ENCODE data around the gene JDP2.

Gene JDP2

GRCh38 chr14:75491376-75491978, 63.7 kb downstream of the JDP2 start:
- no peak for DNase-seq

DNA sequence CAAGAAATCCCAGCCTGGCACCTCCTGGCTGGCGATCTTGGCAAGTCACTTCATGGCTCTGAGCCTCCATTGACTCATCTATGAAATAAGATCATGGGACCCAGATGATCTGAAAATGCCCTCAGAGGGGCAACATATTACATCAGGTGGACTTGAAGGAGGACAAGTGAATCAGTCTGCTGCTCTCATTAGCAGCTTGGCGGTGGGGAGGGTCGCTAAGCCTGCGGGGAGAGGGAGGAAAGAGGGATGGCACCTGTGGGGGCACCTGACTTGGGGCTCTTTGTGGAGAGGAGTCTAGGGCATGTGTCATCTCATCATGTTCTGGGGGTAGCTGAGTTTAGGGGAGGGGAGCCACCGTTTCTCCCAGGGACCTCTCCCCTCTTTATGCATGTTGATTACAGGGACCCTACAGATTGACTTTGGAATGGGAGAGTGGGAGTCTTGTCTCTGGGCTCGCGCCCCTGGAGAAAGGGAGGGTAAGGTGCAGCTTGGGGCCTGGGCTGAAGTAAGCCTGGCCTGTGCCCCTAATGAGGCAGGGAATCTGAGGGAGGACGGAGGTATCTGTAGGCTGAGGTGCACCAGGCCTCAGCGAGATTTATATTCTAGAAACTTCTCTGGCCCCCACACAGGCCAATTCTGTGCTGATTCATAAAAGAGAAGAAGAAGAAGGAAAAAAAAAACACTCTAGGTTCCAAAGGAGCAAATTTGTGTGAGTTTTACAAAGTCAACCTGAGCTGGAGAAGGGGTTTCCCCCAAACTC, 65.2 kb downstream of the JDP2 start:
- no peak for DNase-seq

DNA sequence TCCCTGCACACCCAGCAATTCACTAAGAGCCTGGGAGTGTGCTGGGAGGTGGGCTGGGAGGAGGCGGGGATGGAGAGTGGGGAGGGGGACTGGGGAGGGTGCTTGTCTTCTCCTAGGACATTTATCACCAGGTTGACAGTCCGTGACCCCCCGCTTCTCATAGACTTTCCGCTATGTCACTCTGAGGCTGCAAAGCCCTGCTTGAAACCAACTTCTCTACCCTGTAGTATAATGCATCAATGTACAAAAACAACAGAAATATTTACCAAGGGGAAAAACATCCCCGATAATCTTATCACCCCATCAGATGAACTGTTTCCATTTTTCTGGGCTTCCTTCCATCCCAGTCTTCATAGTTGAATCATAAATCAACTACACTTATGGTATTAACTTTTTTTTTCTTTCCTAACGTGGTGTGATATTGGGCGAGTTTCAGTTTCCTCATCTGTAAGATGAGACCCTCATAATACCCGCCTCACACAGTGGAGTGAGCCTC, 65.8 kb downstream of the JDP2 start:
- DNase-seq: no peak

DNA sequence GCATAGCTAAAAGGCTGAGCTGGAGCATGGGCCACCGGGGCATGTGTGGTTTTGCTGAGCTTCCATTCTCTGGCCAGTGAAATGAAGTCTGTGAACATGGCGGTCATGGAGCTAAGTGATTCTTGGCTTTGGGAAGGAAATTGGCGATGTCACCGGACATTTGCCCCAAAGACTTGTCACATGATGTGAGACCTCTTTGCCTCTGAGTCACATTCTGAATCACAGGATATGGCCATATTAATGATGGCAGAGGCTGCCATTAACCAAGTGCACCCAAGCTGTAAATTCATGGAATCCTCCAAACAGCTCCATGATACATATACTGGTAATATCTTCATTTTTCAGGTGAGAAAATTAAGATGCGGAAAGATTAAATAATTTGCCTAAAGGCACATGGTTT, 67.1 kb downstream of the JDP2 start:
- no peak for DNase-seq

DNA sequence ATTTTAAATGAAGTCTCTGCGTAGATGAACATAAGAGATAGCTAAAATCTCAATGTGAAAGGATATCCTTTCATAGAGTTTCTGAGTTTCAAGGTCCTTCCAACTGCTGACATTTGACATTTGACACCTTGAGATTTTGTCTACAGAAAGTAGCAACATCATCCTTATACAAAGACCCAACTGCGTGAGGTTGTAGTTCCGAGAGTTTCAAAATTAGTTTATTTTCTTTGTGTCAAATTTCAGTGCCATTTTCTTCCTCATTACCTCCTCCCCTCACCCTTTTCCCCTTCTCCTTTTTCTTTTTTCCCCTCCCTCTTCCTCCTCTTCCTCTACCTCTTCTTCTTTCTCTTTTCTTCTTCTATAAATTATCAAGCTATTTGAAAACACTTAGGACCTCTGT, 67.6 kb downstream of the JDP2 start:
- DNase-seq: no peak

DNA sequence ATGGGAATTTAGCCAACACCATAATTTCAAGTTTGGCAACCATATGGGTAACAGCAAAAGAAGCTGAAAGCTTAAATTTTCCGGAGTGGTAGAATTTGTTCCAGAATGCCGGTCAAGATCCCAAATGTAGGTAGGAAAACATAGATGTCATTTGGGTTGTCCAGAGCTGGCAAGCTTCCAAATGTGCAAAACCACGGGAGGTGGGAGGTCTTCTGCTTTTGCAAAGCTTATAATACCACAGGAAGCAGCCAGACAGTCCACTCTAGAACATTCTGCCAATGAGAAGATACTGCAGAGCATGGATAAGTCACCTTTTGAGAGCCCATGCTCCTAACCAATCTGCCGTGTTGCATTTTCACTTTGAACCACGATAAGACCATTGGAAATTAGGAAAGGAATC, 68.1 kb downstream of the JDP2 start:
- no peak for DNase-seq

GRCh38 chr14:75496755-75497154, 68.9 kb downstream of the JDP2 start:
- no peak for DNase-seq

DNA sequence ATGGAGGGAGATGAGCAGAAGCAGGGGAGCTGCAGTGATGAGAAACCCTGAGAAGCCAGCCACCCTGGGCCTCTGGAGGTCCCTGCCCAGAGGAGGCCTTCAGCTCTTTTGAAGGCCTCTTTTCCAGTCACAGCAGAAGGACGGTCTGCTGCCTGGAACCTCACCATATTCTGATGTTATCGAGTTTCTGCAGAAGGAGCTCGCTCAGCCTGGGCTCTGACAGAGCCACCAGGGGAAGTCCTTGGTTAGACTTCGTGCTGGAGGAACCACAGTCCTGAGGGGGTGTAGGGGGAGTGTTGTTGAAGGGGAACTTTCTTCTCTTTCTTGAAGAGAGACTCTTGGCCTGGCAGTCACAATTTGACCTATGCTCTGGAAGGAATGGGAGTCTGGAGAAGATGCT, 69.4 kb downstream of the JDP2 start:
- DNase-seq: no peak

GRCh38 chr14:75497701-75498100, 69.9 kb downstream of the JDP2 start:
- no peak for DNase-seq

- DNase-seq: no peak
These were observed 71.5 kb downstream of the JDP2 start for GRCh38 chr14:75499084-75499875.

DNA sequence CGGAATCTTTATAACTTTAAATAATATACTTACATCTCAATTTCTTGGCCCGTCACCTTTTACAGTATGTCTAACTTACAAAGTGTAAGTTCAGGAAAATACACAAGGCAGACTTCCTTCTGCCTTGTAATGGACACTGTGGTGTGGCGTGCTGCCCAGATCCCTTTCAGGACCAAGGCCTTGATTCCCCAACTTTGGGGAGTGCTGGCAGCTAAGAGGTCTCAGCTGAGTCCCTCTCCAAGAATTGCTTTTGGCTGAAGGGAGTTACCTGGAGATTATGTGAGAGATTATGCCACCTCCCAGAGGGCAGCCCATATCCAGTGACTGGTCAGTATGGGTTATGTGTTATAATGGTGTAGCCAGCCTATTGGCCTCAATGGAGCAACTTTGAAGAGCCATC, 73.3 kb downstream of the JDP2 start:
- no peak for DNase-seq

DNA sequence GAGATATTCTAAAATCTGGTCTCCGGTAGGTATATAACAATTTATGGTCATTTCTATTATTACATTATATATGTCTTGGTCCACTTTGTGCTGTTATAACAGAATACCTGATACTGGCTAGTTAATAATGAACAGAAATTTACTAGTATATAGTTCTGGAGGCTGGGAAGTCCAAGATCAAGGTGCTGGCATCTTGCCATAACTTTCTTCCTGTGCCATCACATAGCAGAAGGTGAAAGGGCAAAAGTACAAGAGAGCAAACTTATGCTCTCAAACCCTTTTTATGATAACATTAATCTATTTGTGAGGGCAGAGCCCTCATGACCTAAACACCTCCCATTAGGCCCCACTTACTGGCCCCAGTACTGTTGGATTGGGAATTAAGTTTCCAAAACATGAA, 76.6 kb downstream of the JDP2 start:
- DNase-seq: no peak

DNA sequence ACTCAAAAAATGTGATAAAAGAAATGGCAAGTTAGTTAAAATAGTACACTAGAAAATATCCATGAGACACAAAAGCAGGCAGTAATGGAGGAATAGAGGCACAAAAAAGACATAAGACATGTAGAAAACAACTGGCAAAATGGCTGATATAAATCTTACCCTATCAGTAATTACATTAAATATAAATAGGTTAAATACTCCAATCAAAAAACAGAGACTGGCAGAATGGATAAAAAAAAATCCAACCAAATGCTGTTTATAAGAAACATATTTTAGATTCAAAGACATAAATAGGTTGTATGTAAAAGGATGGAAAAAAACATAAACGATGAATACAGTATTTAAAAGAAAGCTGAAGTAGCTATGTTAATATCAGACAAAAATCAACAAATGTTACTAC, 79.1 kb downstream of the JDP2 start:
- DNase-seq: no peak

GRCh38 chr14:75510547-75510946, 82.7 kb downstream of the JDP2 start:
- DNase-seq: no peak

GRCh38 chr14:75511201-75511600, 83.4 kb downstream of the JDP2 start:
- no peak for DNase-seq

GRCh38 chr14:75513911-75514672, 86.3 kb downstream of the JDP2 start:
- no peak for DNase-seq

- no peak for DNase-seq
These were observed 87.1 kb downstream of the JDP2 start for GRCh38 chr14:75514673-75515628.

- no peak for DNase-seq
These were observed 87.8 kb downstream of the JDP2 start for GRCh38 chr14:75515629-75515996.

- DNase-seq: no peak
These were observed 90.8 kb downstream of the JDP2 start for GRCh38 chr14:75518625-75519024.

- no peak for DNase-seq
These were observed 91.6 kb downstream of the JDP2 start for GRCh38 chr14:75519394-75519793.

DNA sequence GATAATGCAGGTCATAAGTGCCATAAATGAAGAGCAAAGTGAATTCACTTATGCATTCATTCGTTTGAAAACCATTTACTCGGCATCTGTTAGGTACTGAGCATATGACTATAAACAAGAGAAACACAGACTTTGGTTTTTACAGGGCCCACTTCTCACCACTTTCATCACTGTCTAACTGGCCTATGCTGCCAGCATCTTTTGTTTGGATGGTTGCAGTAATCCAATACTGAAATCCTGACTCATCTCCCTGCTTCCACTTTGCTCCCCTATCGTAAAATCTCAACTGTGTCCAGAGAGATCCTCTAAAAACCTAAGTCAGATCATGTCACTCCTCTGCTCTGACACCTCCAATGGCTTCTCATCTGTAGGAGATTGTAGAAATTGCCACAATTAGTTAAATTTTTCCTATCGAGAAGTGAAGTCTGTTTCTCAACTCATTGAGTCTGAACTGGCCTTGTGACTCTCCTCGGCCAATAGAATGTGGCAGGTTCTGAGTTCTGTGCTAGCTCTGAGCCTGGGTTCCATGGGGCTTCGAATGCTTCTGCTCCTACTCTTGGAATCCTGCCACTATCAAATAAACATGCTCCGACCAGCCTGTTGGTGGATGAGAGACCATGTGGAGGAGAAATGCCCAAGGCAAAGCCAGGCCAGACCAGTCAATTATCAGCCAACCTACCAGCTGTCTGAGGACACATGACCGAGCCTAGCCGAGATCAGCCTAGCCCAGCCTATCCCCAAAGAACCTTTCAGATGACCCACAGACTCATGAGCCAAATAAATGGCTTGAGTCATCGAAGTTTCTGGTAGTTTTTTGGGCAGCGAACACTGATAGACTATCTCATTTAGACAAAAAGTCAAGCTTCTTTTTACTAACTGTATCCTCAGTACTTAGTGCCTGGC, 92.3 kb downstream of the JDP2 start:
- no peak for DNase-seq
